ENCODE measurements around the gene BTG4.

The BTG4 gene

DNA sequence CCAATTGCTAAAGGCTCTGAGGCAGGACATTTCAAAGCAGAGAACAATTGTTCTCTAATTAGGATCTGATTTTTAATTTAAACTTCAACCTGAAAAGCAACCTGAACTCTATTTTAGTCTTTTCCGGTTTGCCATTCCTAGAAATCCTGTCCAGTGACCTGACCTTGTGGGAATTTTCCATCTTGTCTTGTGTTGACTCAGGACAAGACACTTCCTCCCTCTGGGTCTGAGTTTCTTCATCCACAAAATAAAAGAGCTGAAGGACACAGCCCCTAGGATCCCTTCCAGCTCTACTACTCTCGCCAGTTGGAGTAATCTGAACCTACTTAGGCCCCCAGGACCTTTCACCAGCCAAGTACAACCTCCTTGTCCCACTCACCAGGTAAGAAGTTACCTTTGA is 66.6 kb downstream of the BTG4 start:
- in situ Hi-C loops (cut with MboI; ENCODE audit: low pct_unique_long_range_greater_than_20kb, low sequenced_read_pairs): no loop called here
- no peak for DNase-seq

All from KBM-7 (cell line).